NCI-H1694 (cell line): ENCODE results near the gene ULBP1.
A peak's percentile ranks its signal among the peaks of the same experiment; 100 is the strongest.
"Not testable (repeated sequence)": the region's sequence is repeated elsewhere in the genome, so short reads cannot be mapped to it uniquely, and the experiment has no call there.

Experiments
- DNase-seq: peaks from one replicate; lab custom pipeline; 2025; lab: John Stamatoyannopoulos, UW

Gene ULBP1

GRCh38 chr6:149963462-149964307 lies at the start of gene ULBP1:
ULBP1 (plus strand) TSS chr6:149963943; CDS start chr6:149964050, 107 bp downstream.
- peak; percentile 42 for DNase-seq

GRCh38 chr6:149915970-149916865 lies 47.5 kb upstream of the ULBP1 start:
- no peak for DNase-seq

- DNase-seq = no peak
Measured at GRCh38 chr6:149917679-149918078, 46.1 kb upstream of the ULBP1 start.

GRCh38 chr6:149918151-149918905 lies 45.4 kb upstream of the ULBP1 start:
- DNase-seq = no peak

GRCh38 chr6:149919126-149919833 lies 44.5 kb upstream of the ULBP1 start:
- DNase-seq = not testable (repeated sequence)

GRCh38 chr6:149919834-149920225 lies 43.9 kb upstream of the ULBP1 start:
- DNase-seq = no peak

- no peak for DNase-seq
Measured at GRCh38 chr6:149921361-149921760, 42.4 kb upstream of the ULBP1 start.

- DNase-seq = not testable (repeated sequence)
Measured at GRCh38 chr6:149922091-149922490, 41.7 kb upstream of the ULBP1 start.

- DNase-seq = no peak
Measured at GRCh38 chr6:149922642-149923326, 41.0 kb upstream of the ULBP1 start, which contains the start of gene RAET1G. RAET1G (minus strand) TSS chr6:149923121; CDS start chr6:149923010, 111 bp downstream.

- DNase-seq = no peak
Measured at GRCh38 chr6:149923327-149923986, 40.3 kb upstream of the ULBP1 start.

- DNase-seq = no peak
Measured at GRCh38 chr6:149924206-149924932, 39.4 kb upstream of the ULBP1 start.

GRCh38 chr6:149924933-149925252 lies 38.9 kb upstream of the ULBP1 start:
- DNase-seq = no peak

- DNase-seq = no peak
Measured at GRCh38 chr6:149925253-149925973, 38.3 kb upstream of the ULBP1 start.

GRCh38 chr6:149925974-149926777 lies 37.6 kb upstream of the ULBP1 start:
- peak; percentile 70 for DNase-seq

GRCh38 chr6:149927025-149927424 lies 36.7 kb upstream of the ULBP1 start:
- DNase-seq = not testable (repeated sequence)

GRCh38 chr6:149929422-149929821 lies 34.3 kb upstream of the ULBP1 start:
- DNase-seq = no peak

GRCh38 chr6:149931501-149931900 lies 32.2 kb upstream of the ULBP1 start:
- no peak for DNase-seq

GRCh38 chr6:149933036-149933435 lies 30.7 kb upstream of the ULBP1 start:
- DNase-seq = no peak
